Cardiac muscle cell (in vitro differentiated cells and primary cell): ENCODE results near the gene TMEM255B. TPM values are rescaled to one million over a fixed set of nuclear protein-coding genes. Genes with fewer than 3 reads are reported as not detected.

Experiments used
- DNase-seq, 2 donors: peaks; one replicate each; pipeline versions ENCODE4 v3.0.0 to v3.0.0-alpha.2; 2010 to 2017; ENCODE audit warnings: low read depth in 1 of 2, low spot score in 1 of 2
- H3K27ac ChIP-seq: fragments of 200-600 bp; sonication (generic); 2 replicates; pipeline ENCODE4 v1.5.1; 2016
- H3K27me3 ChIP-seq: fragments of 200-600 bp; sonication (generic); 2 replicates; pipeline ENCODE4 v1.6.0; 2016; ENCODE audit warnings: control low read depth
- H3K36me3 ChIP-seq: fragments of 200-600 bp; sonication (generic); 2 replicates; pipeline ENCODE4 v1.5.1; 2016; ENCODE audit warnings: control low read depth
- H3K4me1 ChIP-seq: fragments of 200-600 bp; sonication (generic); 2 replicates; pipeline ENCODE4 v1.8.1; 2017; ENCODE audit warnings: low read depth, mild to moderate bottlenecking, mixed run types
- H3K4me3 ChIP-seq: fragments of 200-600 bp; sonication (generic); 2 replicates; pipeline ENCODE4 v1.5.1; 2016; ENCODE audit warnings: mild to moderate bottlenecking
- H3K9me3 ChIP-seq: fragments of 200-600 bp; sonication (generic); 2 replicates; pipeline ENCODE4 v1.5.1; 2017; ENCODE audit warnings: low read depth, mild to moderate bottlenecking, control low read depth
- polyA plus RNA-seq: library from polyadenylated mRNA; unstranded; fragments of >200 nt; fragmentation: Nextera tagmentation; extraction: Ambion mirVana; gene quantifications from 2 replicates; pipeline ENCODE4 v1.2.1, GENCODE V29; 2016
- total RNA-seq: library from RNA; depleted of rRNA; stranded (reverse); fragments of >200 nt; gene quantifications from 2 replicates; pipeline ENCODE4 v1.2.3, GENCODE V29; 2016
- TF ChIP-seq, protein P1 (sequence below): IDR thresholded peaks from 2 replicates; pipeline ENCODE4 v1.5.1; 2012; ENCODE audit warnings: low read depth, mild to moderate bottlenecking, low read length

Gene TMEM255B
- total and polyA plus RNA-seq, 2 experiments from 2014 or later, result 0.17 TPM; not detected in 1

DNA sequence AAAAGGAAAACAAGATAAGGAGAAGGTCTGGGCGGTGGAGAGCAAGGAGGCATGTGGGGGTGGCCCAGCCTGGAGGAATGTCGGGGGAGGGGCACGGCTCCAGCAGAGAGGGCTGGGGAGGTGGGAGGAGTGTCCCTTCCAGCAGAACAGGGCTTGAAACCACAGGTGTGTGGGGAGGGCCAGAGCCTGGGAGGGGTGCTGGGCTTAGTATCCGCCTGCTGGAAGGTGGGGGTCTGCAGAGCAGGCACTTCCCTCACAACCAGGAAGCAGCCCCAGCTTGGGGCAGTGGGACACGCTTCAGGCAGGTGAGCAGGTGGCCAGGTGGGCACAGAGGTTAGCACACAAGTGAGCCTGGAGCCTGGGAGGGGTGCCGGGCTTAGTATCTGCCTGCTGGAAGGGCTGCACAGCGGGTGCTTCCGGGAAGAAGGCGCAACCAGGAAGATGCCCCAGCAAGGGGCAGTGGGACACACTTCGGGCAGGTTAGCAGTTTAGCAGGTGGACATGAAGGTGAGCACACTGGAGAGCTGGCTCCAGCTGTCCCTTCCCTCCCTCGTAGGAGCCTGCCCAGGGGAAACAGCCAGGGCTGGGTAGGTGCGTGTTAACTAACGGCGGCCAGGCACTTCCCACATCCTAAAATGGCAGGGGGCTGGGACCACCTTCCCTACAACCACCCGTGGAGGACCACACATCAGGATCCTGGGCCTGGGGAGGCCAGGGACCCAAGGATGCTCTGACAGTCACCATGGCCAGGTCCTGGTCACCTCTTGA, 101.8 kb downstream of the TMEM255B start:
- TF ChIP-seq, protein P1, sequence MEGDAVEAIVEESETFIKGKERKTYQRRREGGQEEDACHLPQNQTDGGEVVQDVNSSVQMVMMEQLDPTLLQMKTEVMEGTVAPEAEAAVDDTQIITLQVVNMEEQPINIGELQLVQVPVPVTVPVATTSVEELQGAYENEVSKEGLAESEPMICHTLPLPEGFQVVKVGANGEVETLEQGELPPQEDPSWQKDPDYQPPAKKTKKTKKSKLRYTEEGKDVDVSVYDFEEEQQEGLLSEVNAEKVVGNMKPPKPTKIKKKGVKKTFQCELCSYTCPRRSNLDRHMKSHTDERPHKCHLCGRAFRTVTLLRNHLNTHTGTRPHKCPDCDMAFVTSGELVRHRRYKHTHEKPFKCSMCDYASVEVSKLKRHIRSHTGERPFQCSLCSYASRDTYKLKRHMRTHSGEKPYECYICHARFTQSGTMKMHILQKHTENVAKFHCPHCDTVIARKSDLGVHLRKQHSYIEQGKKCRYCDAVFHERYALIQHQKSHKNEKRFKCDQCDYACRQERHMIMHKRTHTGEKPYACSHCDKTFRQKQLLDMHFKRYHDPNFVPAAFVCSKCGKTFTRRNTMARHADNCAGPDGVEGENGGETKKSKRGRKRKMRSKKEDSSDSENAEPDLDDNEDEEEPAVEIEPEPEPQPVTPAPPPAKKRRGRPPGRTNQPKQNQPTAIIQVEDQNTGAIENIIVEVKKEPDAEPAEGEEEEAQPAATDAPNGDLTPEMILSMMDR, result no peak
- peak; percentile 51 to 70 for DNase-seq
- Histone ChIP-seq H3K4me3 (no peak overlapping the region), H3K27ac (peak overlapping the region; percentile 63), H3K4me1 (peaks cover 35% of the 10 kb centered on the region), H3K36me3 (no peaks in the 10 kb centered on the region), H3K9me3 (no peaks in the 10 kb centered on the region), H3K27me3 (peaks cover 17% of the 10 kb centered on the region)

- H3K9me3 ChIP-seq, result no peaks in the 10 kb centered on the region
- peaks cover 24% of the 10 kb centered on the region for H3K27me3 ChIP-seq
- H3K4me1 ChIP-seq, result peaks cover 35% of the 10 kb centered on the region
- H3K27ac ChIP-seq, result no peak overlapping the region
- no peaks in the 10 kb centered on the region for H3K36me3 ChIP-seq
- TF ChIP-seq, protein P1, result no peak
- no peak overlapping the region for H3K4me3 ChIP-seq
- no peak for DNase-seq
Measured at GRCh38 chr13:113861433-113862030, 102.5 kb downstream of the TMEM255B start.

GRCh38 chr13:113862191-113862930, 103.3 kb downstream of the TMEM255B start:
- peak overlapping the region; percentile 40 for H3K4me3 ChIP-seq
- H3K9me3 ChIP-seq, result no peaks in the 10 kb centered on the region
- TF ChIP-seq, protein P1, result no peak
- H3K27ac ChIP-seq, result peak overlapping the region; percentile 16
- peaks cover 32% of the 10 kb centered on the region for H3K4me1 ChIP-seq
- DNase-seq, result no peak
- peaks cover 27% of the 10 kb centered on the region for H3K27me3 ChIP-seq
- no peaks in the 10 kb centered on the region for H3K36me3 ChIP-seq

GRCh38 chr13:113862931-113863523, 104.0 kb downstream of the TMEM255B start:
- H3K4me3 ChIP-seq, result peak overlapping the region; percentile 40
- no peaks in the 10 kb centered on the region for H3K36me3 ChIP-seq
- peak; percentile 25 to 49 for DNase-seq
- H3K27me3 ChIP-seq, result peaks cover 27% of the 10 kb centered on the region
- peak overlapping the region; percentile 16 for H3K27ac ChIP-seq
- peaks cover 32% of the 10 kb centered on the region for H3K4me1 ChIP-seq
- TF ChIP-seq, protein P1, result no peak
- H3K9me3 ChIP-seq, result no peaks in the 10 kb centered on the region

GRCh38 chr13:113863524-113864272, 104.7 kb downstream of the TMEM255B start, which contains the start of gene GAS6:
GAS6 (minus strand) TSS chr13:113864076; CDS start chr13:113863920, 156 bp downstream.
- peak within 1 kb of the TSS; percentile 16 for H3K27ac ChIP-seq
- DNase-seq, result peak; percentile 31 to 74
- TF ChIP-seq, protein P1, result peak; percentile 3
- H3K36me3 ChIP-seq, result no peaks in the 10 kb centered on the region
- H3K4me1 ChIP-seq, result peaks cover 32% of the 10 kb centered on the region
- H3K4me3 ChIP-seq, result peak within 1 kb of the TSS; percentile 40
- H3K27me3 ChIP-seq, result peaks cover 27% of the 10 kb centered on the region
- no peaks in the 10 kb centered on the region for H3K9me3 ChIP-seq
